GM23338 (cell line): Measurements from ENCODE around the gene ACAT2.

Experiments
- CREB1 ChIP-seq: fragments of 250-450 bp; sonication (Bioruptor Pico); IDR thresholded peaks from 2 replicates; pipeline ENCODE4 v1.5.0; 2020; ENCODE audit warnings: low read depth, mild to moderate bottlenecking, moderate library complexity
- STAT1 ChIP-seq: IDR thresholded peaks from one replicate; pipeline ENCODE4 v1.6.1; 2016; ENCODE audit warnings: antibody characterized with exemption; ENCODE audit not compliant: unreplicated experiment
- TF ChIP-seq, protein P1 (sequence below), 2 experiments: fragments of 200-600 bp in 1 of 2; sonication (generic) in 1 of 2; conservative IDR thresholded peaks; 2 replicates each; pipeline versions ENCODE4 v1.5.1 to v1.6.1; 2016 to 2017; ENCODE audit warnings: antibody characterized with exemption in 2 of 2, low read depth in 2 of 2, mild to moderate bottlenecking in 2 of 2, moderate library complexity in 1 of 2
- TF ChIP-seq, protein P2 (sequence below): IDR thresholded peaks from 2 replicates; pipeline ENCODE4 v1.6.1; 2016; ENCODE audit warnings: antibody characterized with exemption

DNA sequence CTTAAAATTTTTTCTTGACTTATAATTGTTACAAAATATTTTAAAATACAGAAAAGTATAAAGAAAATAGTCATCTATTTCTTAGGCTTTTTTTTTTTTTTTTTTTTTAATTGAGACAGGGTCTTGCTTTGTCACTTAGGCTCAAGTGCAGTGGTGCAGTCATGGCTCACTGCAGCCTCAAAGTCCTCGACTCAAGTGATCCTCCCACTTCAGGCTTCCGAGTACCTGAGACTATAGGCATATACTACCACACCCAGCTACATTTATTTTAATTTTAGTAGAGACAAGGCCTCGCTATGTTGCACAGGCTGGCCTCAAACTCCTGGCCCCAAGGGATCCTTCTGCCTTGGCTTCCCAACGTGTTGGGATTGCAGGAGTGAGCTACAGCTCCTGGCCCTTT lies 5.3 kb upstream of the ACAT2 start:
- TF ChIP-seq, protein P1, sequence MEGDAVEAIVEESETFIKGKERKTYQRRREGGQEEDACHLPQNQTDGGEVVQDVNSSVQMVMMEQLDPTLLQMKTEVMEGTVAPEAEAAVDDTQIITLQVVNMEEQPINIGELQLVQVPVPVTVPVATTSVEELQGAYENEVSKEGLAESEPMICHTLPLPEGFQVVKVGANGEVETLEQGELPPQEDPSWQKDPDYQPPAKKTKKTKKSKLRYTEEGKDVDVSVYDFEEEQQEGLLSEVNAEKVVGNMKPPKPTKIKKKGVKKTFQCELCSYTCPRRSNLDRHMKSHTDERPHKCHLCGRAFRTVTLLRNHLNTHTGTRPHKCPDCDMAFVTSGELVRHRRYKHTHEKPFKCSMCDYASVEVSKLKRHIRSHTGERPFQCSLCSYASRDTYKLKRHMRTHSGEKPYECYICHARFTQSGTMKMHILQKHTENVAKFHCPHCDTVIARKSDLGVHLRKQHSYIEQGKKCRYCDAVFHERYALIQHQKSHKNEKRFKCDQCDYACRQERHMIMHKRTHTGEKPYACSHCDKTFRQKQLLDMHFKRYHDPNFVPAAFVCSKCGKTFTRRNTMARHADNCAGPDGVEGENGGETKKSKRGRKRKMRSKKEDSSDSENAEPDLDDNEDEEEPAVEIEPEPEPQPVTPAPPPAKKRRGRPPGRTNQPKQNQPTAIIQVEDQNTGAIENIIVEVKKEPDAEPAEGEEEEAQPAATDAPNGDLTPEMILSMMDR (conservative IDR thresholded peaks at IDR 0.05; ENCODE audit: low read depth in 2 of 2) = no peak
- TF ChIP-seq STAT1 (no peak), CREB1 (CRISPR knock-in tag) (no peak)
- TF ChIP-seq, protein P2, sequence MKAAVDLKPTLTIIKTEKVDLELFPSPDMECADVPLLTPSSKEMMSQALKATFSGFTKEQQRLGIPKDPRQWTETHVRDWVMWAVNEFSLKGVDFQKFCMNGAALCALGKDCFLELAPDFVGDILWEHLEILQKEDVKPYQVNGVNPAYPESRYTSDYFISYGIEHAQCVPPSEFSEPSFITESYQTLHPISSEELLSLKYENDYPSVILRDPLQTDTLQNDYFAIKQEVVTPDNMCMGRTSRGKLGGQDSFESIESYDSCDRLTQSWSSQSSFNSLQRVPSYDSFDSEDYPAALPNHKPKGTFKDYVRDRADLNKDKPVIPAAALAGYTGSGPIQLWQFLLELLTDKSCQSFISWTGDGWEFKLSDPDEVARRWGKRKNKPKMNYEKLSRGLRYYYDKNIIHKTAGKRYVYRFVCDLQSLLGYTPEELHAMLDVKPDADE = no peak
